GM12878 (cell line): ENCODE data around the gene PRRT4. TPM values are rescaled to one million over a fixed set of nuclear protein-coding genes. Genes with fewer than 3 reads are reported as not detected.

ENCODE experiments used
- ATAC-seq: fragments of 200-7000 bp; cut with Tn5 transposase; 3 replicates; pipeline ENCODE4 v1.9.1; 2020; ENCODE audit warnings: mild to moderate bottlenecking, moderate library complexity
- BruUV-seq: library from RNA; stranded (reverse); fragments of 400-500 nt; replicated peaks from 2 replicates; lab custom pipeline; 2021; lab: Mats Ljungman, UMichigan
- CTCF ChIA-PET: fragments of 300-600 bp; sonication (Branson Sonifier 250); formaldehyde crosslinking; extraction: SDS; loops from one replicate; lab custom pipeline; 2021; ENCODE audit warnings: inconsistent platforms; lab: Yijun Ruan, JAX
- POLR2A ChIA-PET: fragments of 350-600 bp; formaldehyde crosslinking; extraction: SDS; loops from one replicate; lab custom pipeline; 2021; ENCODE audit warnings: inconsistent platforms; lab: Charles Lee
- RAD21 ChIA-PET: fragments of 300-600 bp; sonication (Branson Sonifier 250); formaldehyde crosslinking; loops from one replicate; lab custom pipeline; 2023; ENCODE audit warnings: antibody characterized with exemption; ENCODE audit not compliant: unreplicated experiment; lab: Charles Lee
- SMC1A ChIA-PET: fragments of 300-600 bp; sonication (Branson Sonifier 250); formaldehyde crosslinking; loops from one replicate; lab custom pipeline; 2023; ENCODE audit not compliant: unreplicated experiment, uncharacterized antibody; lab: Charles Lee
- DNase-seq: peaks from one replicate; pipeline ENCODE4 v3.0.0-alpha.2; 2011; ENCODE audit warnings: low read depth, low spot score
- FAIRE-seq: peaks from 3 replicates; lab custom pipeline; 2011; peaks lifted over from hg19 to GRCh38; lab: Jason Lieb, UNC
- H2AFZ ChIP-seq: 2 replicates; pipeline ENCODE4 v1.6.0; 2011; ENCODE audit warnings: low read depth, low read length, control low read depth; ENCODE audit not compliant: control insufficient read depth
- H3K27ac ChIP-seq: 2 replicates; pipeline ENCODE4 v1.5.1; 2011; ENCODE audit warnings: control low read depth; ENCODE audit not compliant: control insufficient read depth, insufficient read depth
- H3K27me3 ChIP-seq, 2 experiments: replicated peaks in 1 of 2; 2 replicates each; pipeline versions ENCODE4 v1.6.0 to v1.6.1; 2011; ENCODE audit warnings: low read length in 1 of 2; ENCODE audit not compliant: control insufficient read depth in 2 of 2, insufficient read depth in 2 of 2
- H3K36me3 ChIP-seq, 2 experiments: 2 replicates each; pipeline ENCODE4 v1.5.1; 2011; ENCODE audit warnings: low read length in 1 of 2; ENCODE audit not compliant: control insufficient read depth in 2 of 2, insufficient read depth in 2 of 2
- H3K4me1 ChIP-seq: 2 replicates; pipeline ENCODE4 v1.6.1; 2011; ENCODE audit warnings: mild to moderate bottlenecking, low read length, moderate library complexity, mixed read lengths; ENCODE audit not compliant: control insufficient read depth, insufficient read depth
- H3K4me2 ChIP-seq: 2 replicates; pipeline ENCODE4 v1.6.0; 2011; ENCODE audit warnings: control low read depth; ENCODE audit not compliant: control insufficient read depth, insufficient read depth
- H3K4me3 ChIP-seq: fragments of 200-600 bp; sonication (generic); 2 replicates; pipeline ENCODE4 v1.5.1; 2016
- H3K79me2 ChIP-seq: 2 replicates; pipeline ENCODE4 v1.6.0; 2011; ENCODE audit warnings: low read length; ENCODE audit not compliant: control insufficient read depth, insufficient read depth
- H3K9ac ChIP-seq: 2 replicates; pipeline ENCODE4 v1.8.0; 2011; ENCODE audit warnings: low read length, control low read depth, mixed read lengths; ENCODE audit not compliant: control insufficient read depth, insufficient read depth
- H3K9me3 ChIP-seq: replicated peaks from 3 replicates; pipeline ENCODE4 v1.5.1; 2011; ENCODE audit warnings: mild to moderate bottlenecking, low read length; ENCODE audit not compliant: control insufficient read depth, insufficient read depth
- H4K20me1 ChIP-seq: 2 replicates; pipeline ENCODE4 v1.6.0; 2011; ENCODE audit not compliant: control insufficient read depth, insufficient read depth
- CBFB ChIP-seq: IDR thresholded peaks from 2 replicates; pipeline ENCODE4 v1.6.1; 2016; ENCODE audit warnings: antibody characterized with exemption, low read depth
- CHD2 ChIP-seq: IDR thresholded peaks from 2 replicates; pipeline ENCODE4 v1.6.1; 2011; ENCODE audit warnings: low read depth, low read length, improper control_type of control experiment, borderline replicate concordance
- CHD4 ChIP-seq: fragments of 200-600 bp; sonication (generic); IDR thresholded peaks from 2 replicates; pipeline ENCODE4 v1.6.1; 2016; ENCODE audit warnings: mild to moderate bottlenecking
- FOS ChIP-seq: IDR thresholded peaks from 3 replicates; pipeline ENCODE4 v1.6.1; 2011; ENCODE audit warnings: borderline replicate concordance; ENCODE audit not compliant: insufficient read length; ENCODE audit errors: extremely low read depth
- IKZF1 ChIP-seq: fragments of 450-650 bp; conservative IDR thresholded peaks from 2 replicates; pipeline ENCODE4 v1.6.1; 2017; ENCODE audit warnings: antibody characterized with exemption, mild to moderate bottlenecking
- JUNB ChIP-seq: IDR thresholded peaks from 2 replicates; pipeline ENCODE4 v1.6.1; 2016; ENCODE audit warnings: antibody characterized with exemption, mild to moderate bottlenecking
- NFYB ChIP-seq: IDR thresholded peaks from 2 replicates; pipeline ENCODE4 v1.6.1; 2011; ENCODE audit warnings: low read depth, mild to moderate bottlenecking, low read length, improper control_type of control experiment, moderate library complexity; ENCODE audit not compliant: insufficient read depth
- NR2C2 ChIP-seq: IDR thresholded peaks from 2 replicates; pipeline ENCODE4 v1.6.1; 2011; ENCODE audit warnings: borderline replicate concordance, low read depth; ENCODE audit not compliant: control insufficient read depth, insufficient read length
- STAT3 ChIP-seq: IDR thresholded peaks from 2 replicates; pipeline ENCODE4 v1.6.1; 2011; ENCODE audit warnings: low read depth, low read length, improper control_type of control experiment
- TAF1 ChIP-seq: IDR thresholded peaks from 2 replicates; pipeline ENCODE4 v1.6.1; 2011; ENCODE audit warnings: mild to moderate bottlenecking, low read depth, low read length, borderline replicate concordance
- ZNF217 ChIP-seq: fragments of 450-650 bp; IDR thresholded peaks from 2 replicates; pipeline ENCODE4 v1.6.1; 2017; ENCODE audit warnings: antibody characterized with exemption, mild to moderate bottlenecking
- WGBS: methylation state at CpG from one replicate; pipeline ENCODE4 v1.1.6; 2016; ENCODE audit warnings: low lambda C conversion rate; ENCODE audit not compliant: insufficient replicate concordance, insufficient coverage; ENCODE audit errors: missing lambda C conversion rate; 5-methylcytosine and 5-hydroxymethylcytosine counted together
- in situ Hi-C: fragments of 300-500 bp; cut with MboI; formaldehyde crosslinking; loops from 9 replicates; pipeline ENCODE4 v1.14.3; 2018; ENCODE audit warnings: mixed read lengths
- intact Hi-C: fragments of 100-400 bp; cut with micrococcal nuclease; formaldehyde crosslinking; loops from one replicate; pipeline ENCODE4 v1.14.2; 2022; ENCODE audit not compliant: unreplicated experiment
- polyA plus RNA-seq, 11 experiments: library from polyadenylated mRNA; depleted of rRNA in 4 of 11; unstranded in 6 of 11; stranded (reverse) in 5 of 11; fragments of >200 nt; fragmentation: Nextera tagmentation in 4 of 11; fragmentation: Illumina TruSeq in 1 of 11; extraction: Ambion mirVana in 4 of 11; extraction: Trizol in 1 of 11; gene quantifications; 1 replicate in 1 of 11; 2 replicates in 10 of 11; pipeline versions ENCODE4 v1.2.1 to v1.2.3, GENCODE V29; 2011 to 2016; ENCODE audit warnings: inconsistent platforms in 2 of 11, missing spikeins in 2 of 11, low read depth in 1 of 11
- total RNA-seq, 4 experiments: library from RNA; depleted of rRNA in 3 of 4; stranded (reverse); fragments of >200 nt in 3 of 4; fragmentation: Illumina TruSeq in 1 of 4; extraction: Trizol in 1 of 4; gene quantifications; 2 replicates each; pipeline versions ENCODE4 v1.2.1 to v1.2.3, GENCODE V29; 2013 to 2021
- TF ChIP-seq, protein P1 (sequence below), 3 experiments: IDR thresholded peaks in 2 of 3; conservative IDR thresholded peaks in 1 of 3; 2 replicates each; pipeline ENCODE4 v1.5.1; 2011; ENCODE audit warnings: low read depth in 3 of 3, low read length in 3 of 3, mild to moderate bottlenecking in 3 of 3, control low read depth in 2 of 3, moderate library complexity in 2 of 3, inconsistent platforms in 1 of 3, mixed read lengths in 1 of 3; ENCODE audit not compliant: control insufficient read depth in 2 of 3, insufficient read depth in 1 of 3; ENCODE audit errors: extremely low read depth in 1 of 3
- TF ChIP-seq, protein P2 (sequence below): IDR thresholded peaks from 2 replicates; pipeline ENCODE4 v1.6.1; 2011; ENCODE audit warnings: low read depth, mild to moderate bottlenecking, low read length, moderate library complexity, borderline replicate concordance; ENCODE audit errors: extremely low read depth
- TF ChIP-seq, protein P3 (sequence below): fragments of 450-650 bp; IDR thresholded peaks from 2 replicates; pipeline ENCODE4 v1.6.1; 2016; ENCODE audit warnings: mild to moderate bottlenecking
- TF ChIP-seq, protein P4 (sequence below): fragments of 150-350 bp; IDR thresholded peaks from 2 replicates; pipeline ENCODE4 v1.6.1; 2014; ENCODE audit warnings: mild to moderate bottlenecking, low read depth, low read length
- TF ChIP-seq, protein P5 (sequence below): fragments of 450-650 bp; formaldehyde crosslinking; IDR thresholded peaks from 2 replicates; pipeline ENCODE4 v1.4.0; 2022; ENCODE audit warnings: mild to moderate bottlenecking, moderate library complexity

PRRT4 gene
- total and polyA plus RNA-seq, 10 of the 15 experiments (the other 5 are each of a cell fraction or from before 2014, with no cell fraction given): not detected

DNA sequence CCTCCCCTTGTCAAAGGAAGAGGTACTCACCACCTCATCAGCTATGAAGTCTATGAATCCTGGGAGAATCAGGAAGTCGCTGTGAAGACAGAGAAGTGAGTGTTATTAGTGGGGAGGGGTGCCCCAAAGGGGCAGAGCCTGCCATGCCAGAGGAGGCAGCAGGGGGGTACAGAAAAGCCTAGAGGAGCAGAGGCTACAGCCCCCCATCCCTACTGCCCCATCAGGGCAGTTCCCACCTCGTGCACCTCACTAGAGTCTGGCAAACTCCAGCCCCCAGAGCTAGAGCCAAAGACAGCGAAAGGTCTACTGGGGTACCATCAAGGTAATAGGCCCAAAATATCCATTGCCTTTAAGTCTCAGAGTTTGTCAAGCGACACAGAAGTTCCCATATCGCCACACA lies 42.2 kb upstream of the PRRT4 start:
- peaks cover 0 to 7% of the 10 kb centered on the region in 2 experiments; a peak in 3 of 4 replicates for H3K36me3 ChIP-seq
- H3K9me3 ChIP-seq: no peaks in the 10 kb centered on the region
- DNase-seq (no peak), FAIRE-seq (no peak), ATAC-seq (no peak)
- H3K4me1 ChIP-seq: peaks cover 6% of the 10 kb centered on the region
- H2AFZ ChIP-seq: no peak overlapping the region
- H3K4me2 ChIP-seq: 0 out of 2 replicates have a peak overlapping the region, but pooled peaks have one; percentile 71
- H3K4me3 ChIP-seq: no peak overlapping the region
- ChIA-PET POLR2A (no interaction called here), CTCF (interaction anchor here (1.0 to 23.9 kb wide), 8 partner anchors 11 to 59 kb away, joined by 3 to 458 read pairs (median 8); no protein-coding TSS in a partner anchor), SMC1A (interaction anchor here (1.3 to 5.8 kb wide), 2 partner anchors 22 to 58 kb away, joined by 3 to 43 read pairs; no protein-coding TSS in a partner anchor), RAD21 (interaction anchor here (0.9 to 2.2 kb wide), 5 partner anchors 21 to 56 kb away, joined by 4 to 9 read pairs (median 4); no protein-coding TSS in a partner anchor)
- intact Hi-C loops: no loop called here
- H3K79me2 ChIP-seq: peaks cover 12% of the 10 kb centered on the region
- BruUV-seq: no TSS peak
- 89% methylated on average over 5 of the region's 5 CpGs for WGBS
- H4K20me1 ChIP-seq: no peaks in the 10 kb centered on the region
- in situ Hi-C loops: no loop called here
- H3K27ac ChIP-seq: no peak overlapping the region
- H3K9ac ChIP-seq: no peak overlapping the region
- no peaks in the 10 kb centered on the region; a peak in 1 of 4 replicates for H3K27me3 ChIP-seq
- TF ChIP-seq STAT3: no peak
- TF ChIP-seq FOS: no peak
- no peak for TF ChIP-seq IKZF1
- no peak for TF ChIP-seq ZNF217
- TF ChIP-seq, protein P1, sequence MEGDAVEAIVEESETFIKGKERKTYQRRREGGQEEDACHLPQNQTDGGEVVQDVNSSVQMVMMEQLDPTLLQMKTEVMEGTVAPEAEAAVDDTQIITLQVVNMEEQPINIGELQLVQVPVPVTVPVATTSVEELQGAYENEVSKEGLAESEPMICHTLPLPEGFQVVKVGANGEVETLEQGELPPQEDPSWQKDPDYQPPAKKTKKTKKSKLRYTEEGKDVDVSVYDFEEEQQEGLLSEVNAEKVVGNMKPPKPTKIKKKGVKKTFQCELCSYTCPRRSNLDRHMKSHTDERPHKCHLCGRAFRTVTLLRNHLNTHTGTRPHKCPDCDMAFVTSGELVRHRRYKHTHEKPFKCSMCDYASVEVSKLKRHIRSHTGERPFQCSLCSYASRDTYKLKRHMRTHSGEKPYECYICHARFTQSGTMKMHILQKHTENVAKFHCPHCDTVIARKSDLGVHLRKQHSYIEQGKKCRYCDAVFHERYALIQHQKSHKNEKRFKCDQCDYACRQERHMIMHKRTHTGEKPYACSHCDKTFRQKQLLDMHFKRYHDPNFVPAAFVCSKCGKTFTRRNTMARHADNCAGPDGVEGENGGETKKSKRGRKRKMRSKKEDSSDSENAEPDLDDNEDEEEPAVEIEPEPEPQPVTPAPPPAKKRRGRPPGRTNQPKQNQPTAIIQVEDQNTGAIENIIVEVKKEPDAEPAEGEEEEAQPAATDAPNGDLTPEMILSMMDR (IDR thresholded peaks at IDR 0.05 in 2 of 3, conservative IDR thresholded peaks at IDR 0.05 in 1 of 3; ENCODE audit: control insufficient read depth in 2 of 3, extremely low read depth in 1 of 3, insufficient read depth in 1 of 3, low read depth in 3 of 3, low read length in 3 of 3): no peak
- TF ChIP-seq, protein P2, sequence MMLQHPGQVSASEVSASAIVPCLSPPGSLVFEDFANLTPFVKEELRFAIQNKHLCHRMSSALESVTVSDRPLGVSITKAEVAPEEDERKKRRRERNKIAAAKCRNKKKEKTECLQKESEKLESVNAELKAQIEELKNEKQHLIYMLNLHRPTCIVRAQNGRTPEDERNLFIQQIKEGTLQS: no peak
- no peak for TF ChIP-seq CBFB
- TF ChIP-seq, protein P3, sequence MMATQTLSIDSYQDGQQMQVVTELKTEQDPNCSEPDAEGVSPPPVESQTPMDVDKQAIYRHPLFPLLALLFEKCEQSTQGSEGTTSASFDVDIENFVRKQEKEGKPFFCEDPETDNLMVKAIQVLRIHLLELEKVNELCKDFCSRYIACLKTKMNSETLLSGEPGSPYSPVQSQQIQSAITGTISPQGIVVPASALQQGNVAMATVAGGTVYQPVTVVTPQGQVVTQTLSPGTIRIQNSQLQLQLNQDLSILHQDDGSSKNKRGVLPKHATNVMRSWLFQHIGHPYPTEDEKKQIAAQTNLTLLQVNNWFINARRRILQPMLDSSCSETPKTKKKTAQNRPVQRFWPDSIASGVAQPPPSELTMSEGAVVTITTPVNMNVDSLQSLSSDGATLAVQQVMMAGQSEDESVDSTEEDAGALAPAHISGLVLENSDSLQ: no peak
- no peak for TF ChIP-seq CHD4
- no peak for TF ChIP-seq NR2C2
- TF ChIP-seq TAF1: no peak
- TF ChIP-seq JUNB: no peak
- TF ChIP-seq, protein P4, sequence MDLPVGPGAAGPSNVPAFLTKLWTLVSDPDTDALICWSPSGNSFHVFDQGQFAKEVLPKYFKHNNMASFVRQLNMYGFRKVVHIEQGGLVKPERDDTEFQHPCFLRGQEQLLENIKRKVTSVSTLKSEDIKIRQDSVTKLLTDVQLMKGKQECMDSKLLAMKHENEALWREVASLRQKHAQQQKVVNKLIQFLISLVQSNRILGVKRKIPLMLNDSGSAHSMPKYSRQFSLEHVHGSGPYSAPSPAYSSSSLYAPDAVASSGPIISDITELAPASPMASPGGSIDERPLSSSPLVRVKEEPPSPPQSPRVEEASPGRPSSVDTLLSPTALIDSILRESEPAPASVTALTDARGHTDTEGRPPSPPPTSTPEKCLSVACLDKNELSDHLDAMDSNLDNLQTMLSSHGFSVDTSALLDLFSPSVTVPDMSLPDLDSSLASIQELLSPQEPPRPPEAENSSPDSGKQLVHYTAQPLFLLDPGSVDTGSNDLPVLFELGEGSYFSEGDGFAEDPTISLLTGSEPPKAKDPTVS: no peak
- TF ChIP-seq, protein P5, sequence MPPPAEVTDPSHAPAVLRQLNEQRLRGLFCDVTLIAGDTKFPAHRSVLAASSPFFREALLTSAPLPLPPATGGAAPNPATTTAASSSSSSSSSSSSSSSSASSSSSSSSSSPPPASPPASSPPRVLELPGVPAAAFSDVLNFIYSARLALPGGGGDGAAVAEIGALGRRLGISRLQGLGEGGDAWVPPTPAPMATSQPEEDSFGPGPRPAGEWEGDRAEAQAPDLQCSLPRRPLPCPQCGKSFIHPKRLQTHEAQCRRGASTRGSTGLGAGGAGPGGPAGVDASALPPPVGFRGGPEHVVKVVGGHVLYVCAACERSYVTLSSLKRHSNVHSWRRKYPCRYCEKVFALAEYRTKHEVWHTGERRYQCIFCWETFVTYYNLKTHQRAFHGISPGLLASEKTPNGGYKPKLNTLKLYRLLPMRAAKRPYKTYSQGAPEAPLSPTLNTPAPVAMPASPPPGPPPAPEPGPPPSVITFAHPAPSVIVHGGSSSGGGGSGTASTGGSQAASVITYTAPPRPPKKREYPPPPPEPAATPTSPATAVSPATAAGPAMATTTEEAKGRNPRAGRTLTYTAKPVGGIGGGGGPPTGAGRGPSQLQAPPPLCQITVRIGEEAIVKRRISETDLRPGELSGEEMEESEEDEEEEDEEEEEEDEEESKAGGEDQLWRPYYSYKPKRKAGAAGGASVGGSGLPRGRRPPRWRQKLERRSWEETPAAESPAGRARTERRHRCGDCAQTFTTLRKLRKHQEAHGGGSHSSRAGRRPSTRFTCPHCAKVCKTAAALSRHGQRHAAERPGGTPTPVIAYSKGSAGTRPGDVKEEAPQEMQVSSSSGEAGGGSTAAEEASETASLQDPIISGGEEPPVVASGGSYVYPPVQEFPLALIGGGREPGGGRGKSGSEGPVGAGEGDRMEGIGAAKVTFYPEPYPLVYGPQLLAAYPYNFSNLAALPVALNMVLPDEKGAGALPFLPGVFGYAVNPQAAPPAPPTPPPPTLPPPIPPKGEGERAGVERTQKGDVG (CRISPR knock-in tag): no peak
- no peak for TF ChIP-seq NFYB
- no peak for TF ChIP-seq CHD2
